KOPT-K1 (cell line): ENCODE measurements around the gene DNAJB13.

Experiments used
- H3K27ac ChIP-seq: fragments of 200-600 bp; sonication (generic); 2 replicates; pipeline ENCODE4 v1.5.1; 2016; ENCODE audit warnings: antibody characterized with exemption, mild to moderate bottlenecking, low read depth, low read length; ENCODE audit not compliant: poor library complexity, severe bottlenecking
- H3K36me3 ChIP-seq: fragments of 200-600 bp; sonication (generic); 2 replicates; pipeline ENCODE4 v1.5.1; 2017; ENCODE audit warnings: antibody characterized with exemption, mild to moderate bottlenecking, low read length, moderate library complexity; ENCODE audit not compliant: insufficient read depth
- H3K9me3 ChIP-seq: fragments of 200-600 bp; sonication (generic); 2 replicates; pipeline ENCODE4 v1.5.1; 2017; ENCODE audit warnings: antibody characterized with exemption, low read length, mild to moderate bottlenecking; ENCODE audit not compliant: insufficient read depth, poor library complexity, severe bottlenecking

The DNAJB13 gene

DNA sequence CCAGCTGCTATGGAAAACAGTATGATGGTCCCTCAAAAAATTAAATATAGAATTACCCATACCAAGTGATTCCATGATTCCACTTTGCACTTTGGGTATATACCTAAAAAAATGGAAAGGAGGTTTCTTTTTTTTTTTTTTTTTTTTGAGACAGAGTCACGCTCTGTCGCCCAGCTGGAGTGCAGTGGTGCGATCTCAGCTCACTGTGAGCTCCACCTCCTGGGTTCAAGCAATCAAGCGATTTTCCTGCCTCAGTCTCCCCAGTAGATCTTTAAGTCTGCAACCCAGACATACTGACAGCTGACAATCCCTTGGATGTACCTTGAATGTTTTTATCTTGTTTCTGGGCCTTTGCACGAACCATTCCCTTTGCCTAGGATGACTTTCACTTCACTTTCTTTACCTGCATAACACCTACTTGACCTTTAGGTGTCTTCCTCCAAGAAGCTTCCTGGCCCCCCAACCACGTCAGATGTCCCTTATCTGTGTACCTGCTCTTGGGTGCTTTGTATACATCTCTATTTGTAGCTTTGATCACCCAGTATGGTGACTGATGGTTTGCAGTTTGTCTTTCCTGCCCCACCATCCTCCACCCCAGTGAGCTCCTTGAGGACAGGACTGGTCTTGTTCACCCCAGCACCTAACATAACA lies 46.4 kb downstream of the DNAJB13 start:
- no peak overlapping the region for H3K27ac ChIP-seq
- no peaks in the 10 kb centered on the region for H3K9me3 ChIP-seq
- no peaks in the 10 kb centered on the region; the same call in 1 of the 2 replicates for H3K36me3 ChIP-seq

- Histone ChIP-seq H3K9me3 (no peaks in the 10 kb centered on the region), H3K27ac (no peak overlapping the region), H3K36me3 (peaks cover 16% of the 10 kb centered on the region; the same call in 1 of the 2 replicates)
Observed at GRCh38 chr11:73998846-73999575, 48.2 kb downstream of the DNAJB13 start.

DNA sequence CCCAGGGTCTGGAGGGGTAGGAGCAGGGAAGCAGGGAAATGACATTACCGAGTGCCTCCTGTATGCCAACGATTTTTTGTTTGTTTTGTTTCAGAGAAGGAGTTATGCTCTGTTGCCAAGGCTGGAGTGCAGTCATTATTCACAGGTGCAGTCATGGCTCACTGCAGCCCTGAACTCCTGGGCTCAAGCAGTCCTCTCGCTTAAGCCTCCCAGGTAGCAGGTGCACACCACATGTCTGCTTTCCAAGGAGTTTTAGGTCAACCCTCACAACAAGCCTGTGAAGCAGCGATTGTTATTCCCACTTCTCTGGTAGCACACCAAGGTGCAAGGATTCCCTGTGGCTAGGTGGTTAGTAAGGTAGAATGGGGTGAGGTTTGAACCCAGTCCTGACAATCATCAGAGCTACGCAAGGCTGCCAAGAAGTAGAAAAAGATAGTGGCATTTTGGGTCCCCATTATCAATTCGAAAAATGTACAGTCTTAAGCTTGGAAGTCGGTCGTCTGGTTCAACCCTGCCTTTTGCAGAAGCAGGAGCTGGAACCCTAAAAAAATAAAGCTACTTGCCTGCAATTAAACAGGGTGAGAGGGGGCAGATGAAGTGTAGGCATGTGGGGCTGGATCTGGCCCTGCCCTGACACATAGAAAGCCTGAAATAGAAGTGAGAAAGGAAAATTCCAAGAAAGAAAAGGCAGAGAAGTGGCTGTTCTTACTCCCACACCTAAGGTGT lies 48.9 kb downstream of the DNAJB13 start:
- Histone ChIP-seq H3K36me3 (peaks cover 17% of the 10 kb centered on the region; the same call in 1 of the 2 replicates), H3K27ac (no peak overlapping the region), H3K9me3 (no peaks in the 10 kb centered on the region)

DNA sequence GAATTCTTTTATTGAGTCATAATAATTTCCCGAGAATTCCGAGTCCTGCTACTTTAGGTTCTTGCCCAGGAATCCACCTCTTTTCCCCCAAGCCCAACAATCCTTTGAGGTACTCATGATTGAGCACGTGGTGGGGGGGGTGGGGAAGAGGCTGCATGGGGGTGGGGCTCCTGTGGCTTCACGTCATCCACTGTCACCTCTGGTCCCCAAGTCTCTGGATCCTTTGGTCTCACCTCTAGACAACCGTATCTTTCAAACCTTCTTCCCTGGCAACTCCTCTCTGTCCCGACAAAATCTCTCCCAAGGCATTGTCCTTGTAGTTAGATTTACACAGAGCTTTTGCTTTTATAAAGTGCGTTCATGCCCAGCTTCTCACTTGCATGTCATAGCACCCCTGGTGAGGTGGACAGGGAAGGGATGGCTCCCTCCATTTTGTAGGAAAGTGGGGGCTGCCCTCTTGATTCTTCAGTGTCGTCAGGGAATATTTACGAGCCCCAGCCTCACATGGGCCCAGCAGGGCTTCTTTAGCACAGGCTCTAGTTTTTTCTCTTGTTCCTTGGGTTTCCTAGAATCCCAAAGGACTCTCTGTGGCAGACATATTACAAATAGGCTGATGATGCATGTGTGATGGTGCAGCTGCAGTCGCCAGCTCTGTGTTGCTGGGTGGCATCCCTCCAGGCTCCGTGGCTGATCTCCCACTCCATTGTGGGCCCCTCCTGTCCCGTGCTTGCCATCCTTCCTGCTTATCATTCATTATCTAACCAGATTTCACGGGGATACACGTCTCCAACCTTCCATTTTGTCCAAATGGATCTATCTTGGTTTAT lies 49.7 kb downstream of the DNAJB13 start:
- H3K36me3 ChIP-seq, result peaks cover 17% of the 10 kb centered on the region; the same call in 1 of the 2 replicates
- no peaks in the 10 kb centered on the region for H3K9me3 ChIP-seq
- no peak overlapping the region for H3K27ac ChIP-seq

DNA sequence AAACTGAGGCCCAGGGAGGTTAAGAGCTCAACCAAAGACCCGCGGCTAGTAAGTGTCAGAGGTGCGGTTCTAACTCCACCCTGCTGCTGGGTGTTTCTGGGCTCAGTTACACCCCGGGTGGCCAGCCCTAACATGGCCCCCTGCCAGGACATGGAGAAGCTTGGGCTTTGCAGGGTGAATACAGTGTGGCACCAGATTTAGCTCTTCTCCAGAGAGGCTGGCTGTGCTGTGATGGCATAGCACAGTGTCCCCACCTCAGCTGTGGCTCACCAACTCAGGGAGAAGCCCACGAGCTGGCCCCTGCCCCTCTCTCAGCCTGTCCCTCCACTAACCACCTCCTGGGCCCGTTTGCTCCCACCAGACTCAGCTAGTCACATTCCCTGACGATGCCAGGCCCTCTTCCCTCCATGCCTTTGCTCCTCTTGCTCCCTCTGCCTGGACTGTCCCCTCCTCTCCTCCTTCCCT lies 51.0 kb downstream of the DNAJB13 start:
- H3K27ac ChIP-seq, result no peak overlapping the region
- peaks cover 17% of the 10 kb centered on the region; the same call in 1 of the 2 replicates for H3K36me3 ChIP-seq
- H3K9me3 ChIP-seq, result no peaks in the 10 kb centered on the region

GRCh38 chr11:74002832-74003231 lies 52.0 kb downstream of the DNAJB13 start:
- Histone ChIP-seq H3K36me3 (peaks cover 17% of the 10 kb centered on the region; the same call in 1 of the 2 replicates), H3K27ac (no peak overlapping the region), H3K9me3 (no peaks in the 10 kb centered on the region)

- Histone ChIP-seq H3K36me3 (peaks cover 17% of the 10 kb centered on the region; the same call in 1 of the 2 replicates), H3K9me3 (no peaks in the 10 kb centered on the region)
Observed at GRCh38 chr11:74004046-74004695, 53.3 kb downstream of the DNAJB13 start.

GRCh38 chr11:74004759-74005615 lies 54.2 kb downstream of the DNAJB13 start:
- Histone ChIP-seq H3K9me3 (no peaks in the 10 kb centered on the region), H3K27ac (peak overlapping the region; percentile 54), H3K36me3 (peaks cover 17% of the 10 kb centered on the region; the same call in 1 of the 2 replicates)

More at GRCh38 chr11:74004046-74004695, 53.3 kb downstream of the DNAJB13 start:
- no peak overlapping the region for H3K27ac ChIP-seq

DNA sequence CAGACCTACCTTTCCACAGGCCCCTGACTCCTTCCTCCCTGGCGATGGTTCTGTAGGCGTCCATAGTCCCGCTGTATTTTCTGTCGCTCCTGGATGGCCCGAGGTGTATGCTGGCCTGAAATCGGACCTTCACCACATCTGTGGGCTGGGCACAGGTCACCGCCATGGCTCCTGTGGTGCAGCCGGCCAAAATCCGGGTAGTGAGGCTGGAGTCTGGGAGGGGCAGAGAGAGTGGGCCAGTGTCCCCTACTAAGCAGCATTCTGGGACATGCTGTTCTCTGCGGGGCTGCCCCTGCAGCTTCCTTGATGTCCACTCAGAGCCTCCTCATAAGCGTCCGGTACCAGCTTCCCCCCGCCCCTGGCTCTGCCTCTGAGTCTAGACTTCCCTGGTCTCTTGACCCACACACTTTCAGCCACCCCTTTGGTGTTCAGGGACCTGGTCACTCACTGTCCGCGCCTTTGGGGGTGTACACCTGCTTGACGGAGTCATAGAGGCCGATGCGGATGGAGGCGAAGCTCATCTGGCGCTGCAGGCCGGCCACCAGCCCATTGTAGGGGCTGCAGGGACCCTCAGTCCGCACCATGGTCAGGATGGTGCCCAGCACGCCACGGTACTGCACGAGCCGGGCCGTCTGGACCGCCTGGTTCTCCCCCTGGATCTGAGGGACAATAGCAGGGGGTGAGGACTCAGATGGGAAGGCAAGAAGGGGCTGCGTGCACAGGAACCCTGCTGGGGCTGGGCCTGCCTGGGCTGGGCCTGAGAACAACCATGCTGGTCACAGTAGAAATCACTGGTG lies 55.1 kb downstream of the DNAJB13 start:
- Histone ChIP-seq H3K27ac (peak overlapping the region; percentile 54), H3K36me3 (peaks cover 17% of the 10 kb centered on the region; the same call in 1 of the 2 replicates), H3K9me3 (no peaks in the 10 kb centered on the region)

- Histone ChIP-seq H3K36me3 (peaks cover 17% of the 10 kb centered on the region; the same call in 1 of the 2 replicates), H3K9me3 (no peaks in the 10 kb centered on the region), H3K27ac (no peak overlapping the region)
Observed at GRCh38 chr11:74006743-74007304, 56.0 kb downstream of the DNAJB13 start.

DNA sequence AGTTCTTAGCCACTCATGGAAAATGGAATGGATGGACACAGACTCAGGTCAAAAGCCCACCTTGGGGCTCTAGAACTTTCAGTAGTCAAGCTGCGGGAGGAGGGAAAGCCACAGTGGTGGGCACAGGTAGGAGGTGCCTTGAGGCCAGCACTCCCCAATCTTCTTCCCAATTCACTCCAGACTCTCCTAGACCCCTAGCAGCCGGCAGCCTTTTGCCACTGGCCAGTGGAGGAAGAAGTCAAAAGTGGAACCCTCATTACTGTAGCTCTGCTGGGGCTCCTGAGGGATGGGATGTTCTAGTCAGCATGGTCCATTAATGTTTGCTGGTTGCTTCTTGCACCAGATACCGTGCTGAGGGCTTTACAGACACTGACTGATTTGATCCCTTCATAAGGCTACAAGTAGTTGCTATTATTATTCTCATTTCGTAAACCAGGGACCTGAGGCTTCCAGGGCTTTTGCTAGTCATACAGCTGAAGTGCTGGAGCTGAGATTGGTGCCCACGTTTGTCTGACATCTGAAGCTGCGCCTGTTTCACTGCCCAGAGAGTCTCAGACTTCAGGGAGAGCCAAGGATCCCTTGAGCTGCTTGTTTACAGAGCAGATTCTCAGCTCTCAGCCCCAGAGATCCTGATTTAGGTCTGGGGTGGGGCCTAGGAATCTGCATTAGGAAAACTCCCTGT lies 57.0 kb downstream of the DNAJB13 start:
- H3K27ac ChIP-seq, result no peak overlapping the region
- peaks cover 22% of the 10 kb centered on the region; the same call in 1 of the 2 replicates for H3K36me3 ChIP-seq
- no peaks in the 10 kb centered on the region for H3K9me3 ChIP-seq
